Measurements from ENCODE around the gene PRUNE2.

DNA sequence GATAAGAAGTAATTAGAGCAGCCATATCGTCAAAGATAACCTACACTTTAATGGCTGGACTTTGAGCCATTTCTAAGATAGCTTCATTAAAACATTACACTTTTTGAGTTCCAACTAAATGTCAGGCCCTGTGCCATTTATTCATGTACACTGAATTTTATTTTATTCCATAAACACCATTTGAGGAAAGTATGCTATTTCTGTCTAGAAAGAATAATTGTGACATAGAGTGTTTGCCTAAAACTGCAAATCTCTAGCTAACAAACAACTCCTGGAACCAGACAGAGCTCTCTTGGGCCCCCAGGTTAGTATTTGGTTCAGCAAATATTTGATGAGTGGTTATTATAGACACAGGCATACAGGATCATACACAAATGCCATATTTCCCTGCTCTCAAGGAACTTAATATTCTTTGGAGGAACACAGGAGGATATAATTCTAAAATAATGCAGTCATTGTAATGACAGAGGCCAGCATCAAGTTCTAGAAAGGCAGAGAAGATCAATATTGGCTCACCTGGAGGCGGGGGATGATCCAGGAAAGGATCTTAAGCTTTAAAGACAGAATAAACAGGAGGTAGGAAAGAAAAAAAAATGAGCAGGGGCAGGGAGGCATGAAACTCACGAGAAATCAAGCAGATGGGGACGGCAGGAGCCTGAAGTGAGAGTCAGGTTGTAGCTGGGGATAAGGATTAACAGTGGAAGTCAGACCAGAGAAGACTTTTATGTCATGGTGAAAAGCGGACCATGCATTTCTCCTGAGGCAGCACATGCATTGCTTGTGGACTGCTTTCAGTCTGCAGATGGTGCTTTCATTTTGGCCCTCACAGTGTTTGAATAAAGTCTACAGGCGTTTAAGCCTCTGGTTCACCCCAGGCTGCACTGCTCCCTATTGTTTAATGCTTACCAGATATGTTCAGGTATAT, 319.3 kb downstream of the PRUNE2 start:
- TF ChIP-seq E2F5 (CRISPR knock-in tag; conservative IDR thresholded peaks at IDR 0.05) (no peak), ZNF572 (CRISPR knock-in tag; IDR thresholded peaks at IDR 0.05) (no peak), EHMT2 (IDR thresholded peaks at IDR 0.05; ENCODE audit: borderline replicate concordance, low read depth, low read length) (no peak), MYNN (CRISPR knock-in tag; IDR thresholded peaks at IDR 0.05; ENCODE audit: low read depth) (no peak), KLF13 (CRISPR knock-in tag; IDR thresholded peaks at IDR 0.05) (no peak), ZC3H4 (CRISPR knock-in tag; IDR thresholded peaks at IDR 0.05; ENCODE audit: borderline replicate concordance) (no peak), TCF7 (IDR thresholded peaks at IDR 0.05; ENCODE audit: low read depth) (no peak), RELA (CRISPR knock-in tag; IDR thresholded peaks at IDR 0.05) (no peak), SIN3A (IDR thresholded peaks at IDR 0.05; ENCODE audit: borderline replicate concordance, low read depth, low read length) (no peak), HDAC6 (IDR thresholded peaks at IDR 0.05; ENCODE audit: low read depth, low read length) (no peak), JUND (CRISPR knock-in tag; IDR thresholded peaks at IDR 0.05) (no peak)
- TF ChIP-seq, protein P1, sequence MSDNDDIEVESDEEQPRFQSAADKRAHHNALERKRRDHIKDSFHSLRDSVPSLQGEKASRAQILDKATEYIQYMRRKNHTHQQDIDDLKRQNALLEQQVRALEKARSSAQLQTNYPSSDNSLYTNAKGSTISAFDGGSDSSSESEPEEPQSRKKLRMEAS (IDR thresholded peaks at IDR 0.05): no peak

All from HepG2 (cell line).